Lower leg skin (tissue), 3 donors: ENCODE data around the gene WDR70.

ENCODE experiments used
- CTCF ChIP-seq, 3 donors: fragments of 450-650 bp; IDR thresholded peaks; one replicate each; pipeline ENCODE4 v1.5.1; 2016; ENCODE audit warnings: antibody characterized with exemption in 3 of 3, mild to moderate bottlenecking in 3 of 3, moderate library complexity in 2 of 3
- POLR2A ChIP-seq, 2 donors: fragments of 450-650 bp; IDR thresholded peaks; one replicate each; pipeline ENCODE4 v1.6.1; 2016 to 2017; ENCODE audit warnings: antibody characterized with exemption in 2 of 2, mild to moderate bottlenecking in 1 of 2, moderate library complexity in 1 of 2

GRCh38 chr5:37396352-37396751 lies 17.2 kb downstream of the WDR70 start:
- TF ChIP-seq CTCF (IDR thresholded peaks at IDR 0.05) (no peak), POLR2A (IDR thresholded peaks at IDR 0.05) (no peak)
